HG03066 (cell line): ENCODE measurements around the gene GZF1.
A peak's percentile ranks its signal among the peaks of the same experiment; 100 is the strongest.
"Not testable (repeated sequence)": the region's sequence is repeated elsewhere in the genome, so short reads cannot be mapped to it uniquely, and the experiment has no call there.

Experiments
- ATAC-seq: cut with Tn5 transposase; IDR thresholded peaks from one replicate; pipeline ENCODE4 v1.9.1; 2021; ENCODE audit warnings: low read depth; ENCODE audit not compliant: unreplicated experiment

The GZF1 gene

GRCh38 chr20:23344336-23344735, 17.6 kb upstream of the GZF1 start:
- no peak for ATAC-seq

- no peak for ATAC-seq
Observed at GRCh38 chr20:23346002-23346401, 16.0 kb upstream of the GZF1 start.

- ATAC-seq = no peak
Observed at GRCh38 chr20:23347791-23348190, 14.2 kb upstream of the GZF1 start.

- ATAC-seq = not testable (repeated sequence)
Observed at GRCh38 chr20:23348510-23348909, 13.5 kb upstream of the GZF1 start.

- peak; percentile 33 for ATAC-seq
Observed at GRCh38 chr20:23349338-23350195, 12.4 kb upstream of the GZF1 start.

- ATAC-seq = peak; percentile 77
Observed at GRCh38 chr20:23350196-23350903, 11.6 kb upstream of the GZF1 start, which contains the start of gene NXT1. Gene NXT1 (plus strand): TSS chr20:23350791. CDS start chr20:23354042, 3,251 bp downstream.

GRCh38 chr20:23350904-23351838, 10.8 kb upstream of the GZF1 start:
- peak; percentile 18 for ATAC-seq

- ATAC-seq = no peak
Observed at GRCh38 chr20:23356203-23356602, 5.8 kb upstream of the GZF1 start.

GRCh38 chr20:23357767-23358562, 4.0 kb upstream of the GZF1 start:
- ATAC-seq = peak; percentile 62

GRCh38 chr20:23358563-23358906, 3.4 kb upstream of the GZF1 start:
- no peak for ATAC-seq

- ATAC-seq = no peak
Observed at GRCh38 chr20:23358923-23359593, 2.9 kb upstream of the GZF1 start.

GRCh38 chr20:23360531-23360930, 1.5 kb upstream of the GZF1 start:
- no peak for ATAC-seq

- ATAC-seq = no peak
Observed at GRCh38 chr20:23361119-23361475, 885 bp upstream of the GZF1 start.

- peak; percentile 11 for ATAC-seq
Observed at GRCh38 chr20:23362392-23363256, 642 bp downstream of the GZF1 start.

GRCh38 chr20:23363257-23363649, 1.3 kb downstream of the GZF1 start:
- ATAC-seq = no peak

- ATAC-seq = no peak
Observed at GRCh38 chr20:23365390-23366165, 3.6 kb downstream of the GZF1 start.

- no peak for ATAC-seq
Observed at GRCh38 chr20:23366384-23366783, 4.4 kb downstream of the GZF1 start.

- no peak for ATAC-seq
Observed at GRCh38 chr20:23367770-23368169, 5.8 kb downstream of the GZF1 start.
